Neural progenitor cell (in vitro differentiated cells): ENCODE data around the gene XAF1. TPM values are rescaled to one million over a fixed set of nuclear protein-coding genes. Genes with fewer than 3 reads are reported as not detected.

Experiments used
- DNase-seq: peaks from one replicate; pipeline ENCODE4 v3.0.0-alpha.2; 2016; ENCODE audit warnings: low spot score
- H2AFZ ChIP-seq: fragments of 200-600 bp; sonication (generic); replicated peaks from 2 replicates; pipeline ENCODE4 v1.6.1; 2016; ENCODE audit warnings: antibody characterized with exemption
- H3F3A ChIP-seq: fragments of 200-600 bp; sonication (generic); 2 replicates; pipeline ENCODE4 v1.6.1; 2016; ENCODE audit warnings: antibody characterized with exemption, low read depth
- H3K27ac ChIP-seq: fragments of 200-600 bp; sonication (generic); 2 replicates; pipeline ENCODE4 v1.5.1; 2016; ENCODE audit warnings: mild to moderate bottlenecking
- H3K27me3 ChIP-seq: fragments of 200-600 bp; sonication (generic); 2 replicates; pipeline ENCODE4 v1.6.1; 2016; ENCODE audit warnings: mild to moderate bottlenecking, moderate library complexity
- H3K36me3 ChIP-seq: fragments of 200-600 bp; sonication (generic); 2 replicates; pipeline ENCODE4 v1.5.1; 2016
- H3K4me1 ChIP-seq: fragments of 200-600 bp; sonication (generic); 2 replicates; pipeline ENCODE4 v1.6.1; 2016; ENCODE audit warnings: mixed run types
- H3K4me2 ChIP-seq: fragments of 200-600 bp; sonication (generic); 2 replicates; pipeline ENCODE4 v1.6.1; 2016
- H3K4me3 ChIP-seq: fragments of 200-600 bp; sonication (generic); 2 replicates; pipeline ENCODE4 v1.5.1; 2016
- H3K79me2 ChIP-seq: fragments of 200-600 bp; sonication (generic); 2 replicates; pipeline ENCODE4 v1.6.1; 2016; ENCODE audit warnings: low read depth
- H3K9ac ChIP-seq: fragments of 200-600 bp; sonication (generic); 2 replicates; pipeline ENCODE4 v1.6.1; 2016
- H3K9me3 ChIP-seq: fragments of 200-600 bp; sonication (generic); 2 replicates; pipeline ENCODE4 v1.5.1; 2016; ENCODE audit warnings: low read depth
- H4K20me1 ChIP-seq: fragments of 200-600 bp; sonication (generic); 2 replicates; pipeline ENCODE4 v1.6.1; 2016; ENCODE audit warnings: low read depth
- H3K27ac Mint-ChIP-seq: 3 replicates; pipeline ENCODE4 v1.8.0; 2021; ENCODE audit warnings: mixed read lengths
- H3K27me3 Mint-ChIP-seq: 2 replicates; pipeline ENCODE4 v1.8.0; 2022; ENCODE audit warnings: low read depth, mild to moderate bottlenecking, inconsistent platforms, moderate library complexity, mixed read lengths; ENCODE audit not compliant: insufficient read depth
- H3K36me3 Mint-ChIP-seq: 3 replicates; pipeline ENCODE4 v1.8.0; 2021; ENCODE audit warnings: mixed read lengths
- H3K4me1 Mint-ChIP-seq: 3 replicates; pipeline ENCODE4 v1.8.0; 2021; ENCODE audit warnings: mixed read lengths
- H3K4me3 Mint-ChIP-seq: 3 replicates; pipeline ENCODE4 v1.8.0; 2021; ENCODE audit warnings: mild to moderate bottlenecking, moderate library complexity, mixed read lengths
- H3K9me3 Mint-ChIP-seq: 3 replicates; pipeline ENCODE4 v1.8.0; 2020; ENCODE audit warnings: mixed read lengths
- CTCF ChIP-seq: fragments of 200-600 bp; sonication (generic); IDR thresholded peaks from 2 replicates; pipeline ENCODE4 v1.5.1; 2017; ENCODE audit warnings: antibody characterized with exemption, mild to moderate bottlenecking
- EZH2 ChIP-seq: fragments of 200-600 bp; sonication (generic); IDR thresholded peaks from 2 replicates; pipeline ENCODE4 v1.6.1; 2017; ENCODE audit warnings: antibody characterized with exemption, mild to moderate bottlenecking, moderate library complexity
- EZH2phosphoT487 ChIP-seq: fragments of 200-600 bp; sonication (generic); IDR thresholded peaks from 2 replicates; pipeline ENCODE4 v1.6.1; 2017; ENCODE audit warnings: antibody characterized with exemption
- total RNA-seq: library from RNA; depleted of rRNA; stranded (reverse); fragments of >200 nt; gene quantifications from 2 replicates; pipeline ENCODE4 v1.2.3, GENCODE V29; 2015; ENCODE audit warnings: low replicate concordance

The XAF1 gene
- total RNA-seq, 1 donor from 2014 or later: not detected

- H3K4me3 Mint-ChIP-seq: no peak overlapping the region
- Histone ChIP-seq H2AFZ (peak overlapping the region; percentile 38), H4K20me1 (no peaks in the 10 kb centered on the region), H3K27me3 (no peaks in the 10 kb centered on the region), H3K4me3 (no peak overlapping the region), H3K36me3 (no peaks in the 10 kb centered on the region), H3K27ac (no peak overlapping the region), H3K4me1 (peaks cover 20% of the 10 kb centered on the region), H3K9ac (no peak overlapping the region), H3K79me2 (no peaks in the 10 kb centered on the region), H3F3A (peaks cover 8% of the 10 kb centered on the region), H3K9me3 (no peaks in the 10 kb centered on the region), H3K4me2 (no peak overlapping the region)
- DNase-seq: no peak
- no peaks in the 10 kb centered on the region for H3K36me3 Mint-ChIP-seq
- H3K27ac Mint-ChIP-seq: peak overlapping the region; percentile 97
- TF ChIP-seq EZH2 (no peak), EZH2phosphoT487 (no peak), CTCF (no peak)
- H3K9me3 Mint-ChIP-seq: no peaks in the 10 kb centered on the region
- peaks cover 8% of the 10 kb centered on the region for H3K27me3 Mint-ChIP-seq
- peaks cover 27% of the 10 kb centered on the region for H3K4me1 Mint-ChIP-seq
These were observed 3.6 kb upstream of the XAF1 start for GRCh38 chr17:6752068-6752909.

GRCh38 chr17:6753006-6753445 is 2.8 kb upstream of the XAF1 start:
- Mint-ChIP-seq H3K4me1 (peaks cover 27% of the 10 kb centered on the region), H3K36me3 (no peaks in the 10 kb centered on the region), H3K27me3 (peaks cover 8% of the 10 kb centered on the region), H3K9me3 (no peaks in the 10 kb centered on the region), H3K4me3 (peak overlapping the region; percentile 50), H3K27ac (peak overlapping the region; percentile 97)
- Histone ChIP-seq H4K20me1 (no peaks in the 10 kb centered on the region), H3K4me2 (no peak overlapping the region), H3K9ac (no peak overlapping the region), H3K4me3 (no peak overlapping the region), H3K27me3 (no peaks in the 10 kb centered on the region), H3K79me2 (no peaks in the 10 kb centered on the region), H2AFZ (peak overlapping the region; percentile 38), H3K27ac (no peak overlapping the region), H3K9me3 (no peaks in the 10 kb centered on the region), H3K4me1 (peaks cover 20% of the 10 kb centered on the region), H3K36me3 (no peaks in the 10 kb centered on the region), H3F3A (peaks cover 8% of the 10 kb centered on the region)
- DNase-seq: peak; percentile 57
- TF ChIP-seq CTCF (no peak), EZH2phosphoT487 (no peak), EZH2 (no peak)

GRCh38 chr17:6753546-6753945 is 2.3 kb upstream of the XAF1 start:
- H3K79me2 ChIP-seq: no peaks in the 10 kb centered on the region
- peaks cover 20% of the 10 kb centered on the region for H3K4me1 ChIP-seq
- Mint-ChIP-seq H3K27ac (peak overlapping the region; percentile 89), H3K36me3 (no peaks in the 10 kb centered on the region), H3K4me1 (peaks cover 27% of the 10 kb centered on the region), H3K27me3 (peaks cover 8% of the 10 kb centered on the region), H3K9me3 (no peaks in the 10 kb centered on the region), H3K4me3 (peak overlapping the region; percentile 57)
- no peaks in the 10 kb centered on the region for H3K36me3 ChIP-seq
- peak overlapping the region; percentile 17 for H2AFZ ChIP-seq
- no peak overlapping the region for H3K9ac ChIP-seq
- H3K27me3 ChIP-seq: no peaks in the 10 kb centered on the region
- no peak overlapping the region for H3K4me3 ChIP-seq
- H3F3A ChIP-seq: peaks cover 8% of the 10 kb centered on the region
- TF ChIP-seq EZH2 (no peak), CTCF (no peak), EZH2phosphoT487 (no peak)
- no peaks in the 10 kb centered on the region for H4K20me1 ChIP-seq
- no peak overlapping the region for H3K27ac ChIP-seq
- no peaks in the 10 kb centered on the region for H3K9me3 ChIP-seq
- DNase-seq: peak; percentile 61
- H3K4me2 ChIP-seq: no peak overlapping the region
